ENCODE data around the gene WSCD2.

DNA sequence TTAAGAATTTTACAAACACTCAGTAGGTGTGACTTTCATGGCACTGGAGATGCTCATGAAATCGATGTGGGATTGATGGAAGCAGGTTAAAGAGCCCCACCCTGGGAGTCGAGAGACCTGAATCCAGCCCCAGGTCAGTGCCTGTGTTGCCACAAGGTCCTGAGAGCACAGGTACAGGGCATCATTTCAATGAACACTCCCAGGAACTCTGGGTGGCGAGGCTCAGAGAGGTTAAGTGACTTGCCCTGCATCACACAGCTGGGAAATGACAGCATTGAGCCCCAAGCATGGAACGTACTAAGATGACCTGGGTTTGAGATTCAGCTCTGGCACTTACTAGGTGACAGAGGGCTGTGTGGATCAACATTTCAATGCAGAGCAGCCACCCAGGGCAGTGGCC lies 111.8 kb downstream of the WSCD2 start:
- TF ChIP-seq, protein P1, sequence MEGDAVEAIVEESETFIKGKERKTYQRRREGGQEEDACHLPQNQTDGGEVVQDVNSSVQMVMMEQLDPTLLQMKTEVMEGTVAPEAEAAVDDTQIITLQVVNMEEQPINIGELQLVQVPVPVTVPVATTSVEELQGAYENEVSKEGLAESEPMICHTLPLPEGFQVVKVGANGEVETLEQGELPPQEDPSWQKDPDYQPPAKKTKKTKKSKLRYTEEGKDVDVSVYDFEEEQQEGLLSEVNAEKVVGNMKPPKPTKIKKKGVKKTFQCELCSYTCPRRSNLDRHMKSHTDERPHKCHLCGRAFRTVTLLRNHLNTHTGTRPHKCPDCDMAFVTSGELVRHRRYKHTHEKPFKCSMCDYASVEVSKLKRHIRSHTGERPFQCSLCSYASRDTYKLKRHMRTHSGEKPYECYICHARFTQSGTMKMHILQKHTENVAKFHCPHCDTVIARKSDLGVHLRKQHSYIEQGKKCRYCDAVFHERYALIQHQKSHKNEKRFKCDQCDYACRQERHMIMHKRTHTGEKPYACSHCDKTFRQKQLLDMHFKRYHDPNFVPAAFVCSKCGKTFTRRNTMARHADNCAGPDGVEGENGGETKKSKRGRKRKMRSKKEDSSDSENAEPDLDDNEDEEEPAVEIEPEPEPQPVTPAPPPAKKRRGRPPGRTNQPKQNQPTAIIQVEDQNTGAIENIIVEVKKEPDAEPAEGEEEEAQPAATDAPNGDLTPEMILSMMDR (IDR thresholded peaks at IDR 0.05), result no peak
- no peak for TF ChIP-seq POLR2A (IDR thresholded peaks at IDR 0.05)

Measured in body of pancreas (tissue), 4 donors.